ENCODE measurements around the gene SURF6. TPM values are rescaled to one million over a fixed set of nuclear protein-coding genes. Genes with fewer than 3 reads are reported as not detected.

Gene SURF6
- total and polyA plus RNA-seq, 2 of the 8 experiments (the other 6 are each of a cell fraction or from before 2014, with no cell fraction given) = 6.1 to 23.7 TPM

DNA sequence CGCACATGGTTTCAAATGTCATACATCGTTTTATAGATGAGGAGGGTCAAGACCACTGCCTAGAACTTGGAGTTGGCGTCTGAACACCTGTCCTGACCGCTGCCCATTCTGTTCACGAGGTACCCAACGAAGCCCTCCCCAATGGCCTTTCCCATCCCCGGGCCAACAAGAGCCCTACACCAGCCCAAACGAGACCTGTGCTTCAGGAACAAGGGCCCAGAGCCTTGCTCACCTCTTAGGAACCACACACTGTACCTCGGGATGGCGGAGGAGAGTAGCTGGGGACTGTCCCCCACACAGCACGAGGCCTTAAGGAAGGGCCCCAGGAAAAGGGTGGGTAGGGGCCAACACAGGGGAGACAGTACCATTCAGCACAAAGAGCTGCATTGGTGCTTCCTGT lies 3.0 kb downstream of the SURF6 start (continued):
- TF ChIP-seq, protein P1, sequence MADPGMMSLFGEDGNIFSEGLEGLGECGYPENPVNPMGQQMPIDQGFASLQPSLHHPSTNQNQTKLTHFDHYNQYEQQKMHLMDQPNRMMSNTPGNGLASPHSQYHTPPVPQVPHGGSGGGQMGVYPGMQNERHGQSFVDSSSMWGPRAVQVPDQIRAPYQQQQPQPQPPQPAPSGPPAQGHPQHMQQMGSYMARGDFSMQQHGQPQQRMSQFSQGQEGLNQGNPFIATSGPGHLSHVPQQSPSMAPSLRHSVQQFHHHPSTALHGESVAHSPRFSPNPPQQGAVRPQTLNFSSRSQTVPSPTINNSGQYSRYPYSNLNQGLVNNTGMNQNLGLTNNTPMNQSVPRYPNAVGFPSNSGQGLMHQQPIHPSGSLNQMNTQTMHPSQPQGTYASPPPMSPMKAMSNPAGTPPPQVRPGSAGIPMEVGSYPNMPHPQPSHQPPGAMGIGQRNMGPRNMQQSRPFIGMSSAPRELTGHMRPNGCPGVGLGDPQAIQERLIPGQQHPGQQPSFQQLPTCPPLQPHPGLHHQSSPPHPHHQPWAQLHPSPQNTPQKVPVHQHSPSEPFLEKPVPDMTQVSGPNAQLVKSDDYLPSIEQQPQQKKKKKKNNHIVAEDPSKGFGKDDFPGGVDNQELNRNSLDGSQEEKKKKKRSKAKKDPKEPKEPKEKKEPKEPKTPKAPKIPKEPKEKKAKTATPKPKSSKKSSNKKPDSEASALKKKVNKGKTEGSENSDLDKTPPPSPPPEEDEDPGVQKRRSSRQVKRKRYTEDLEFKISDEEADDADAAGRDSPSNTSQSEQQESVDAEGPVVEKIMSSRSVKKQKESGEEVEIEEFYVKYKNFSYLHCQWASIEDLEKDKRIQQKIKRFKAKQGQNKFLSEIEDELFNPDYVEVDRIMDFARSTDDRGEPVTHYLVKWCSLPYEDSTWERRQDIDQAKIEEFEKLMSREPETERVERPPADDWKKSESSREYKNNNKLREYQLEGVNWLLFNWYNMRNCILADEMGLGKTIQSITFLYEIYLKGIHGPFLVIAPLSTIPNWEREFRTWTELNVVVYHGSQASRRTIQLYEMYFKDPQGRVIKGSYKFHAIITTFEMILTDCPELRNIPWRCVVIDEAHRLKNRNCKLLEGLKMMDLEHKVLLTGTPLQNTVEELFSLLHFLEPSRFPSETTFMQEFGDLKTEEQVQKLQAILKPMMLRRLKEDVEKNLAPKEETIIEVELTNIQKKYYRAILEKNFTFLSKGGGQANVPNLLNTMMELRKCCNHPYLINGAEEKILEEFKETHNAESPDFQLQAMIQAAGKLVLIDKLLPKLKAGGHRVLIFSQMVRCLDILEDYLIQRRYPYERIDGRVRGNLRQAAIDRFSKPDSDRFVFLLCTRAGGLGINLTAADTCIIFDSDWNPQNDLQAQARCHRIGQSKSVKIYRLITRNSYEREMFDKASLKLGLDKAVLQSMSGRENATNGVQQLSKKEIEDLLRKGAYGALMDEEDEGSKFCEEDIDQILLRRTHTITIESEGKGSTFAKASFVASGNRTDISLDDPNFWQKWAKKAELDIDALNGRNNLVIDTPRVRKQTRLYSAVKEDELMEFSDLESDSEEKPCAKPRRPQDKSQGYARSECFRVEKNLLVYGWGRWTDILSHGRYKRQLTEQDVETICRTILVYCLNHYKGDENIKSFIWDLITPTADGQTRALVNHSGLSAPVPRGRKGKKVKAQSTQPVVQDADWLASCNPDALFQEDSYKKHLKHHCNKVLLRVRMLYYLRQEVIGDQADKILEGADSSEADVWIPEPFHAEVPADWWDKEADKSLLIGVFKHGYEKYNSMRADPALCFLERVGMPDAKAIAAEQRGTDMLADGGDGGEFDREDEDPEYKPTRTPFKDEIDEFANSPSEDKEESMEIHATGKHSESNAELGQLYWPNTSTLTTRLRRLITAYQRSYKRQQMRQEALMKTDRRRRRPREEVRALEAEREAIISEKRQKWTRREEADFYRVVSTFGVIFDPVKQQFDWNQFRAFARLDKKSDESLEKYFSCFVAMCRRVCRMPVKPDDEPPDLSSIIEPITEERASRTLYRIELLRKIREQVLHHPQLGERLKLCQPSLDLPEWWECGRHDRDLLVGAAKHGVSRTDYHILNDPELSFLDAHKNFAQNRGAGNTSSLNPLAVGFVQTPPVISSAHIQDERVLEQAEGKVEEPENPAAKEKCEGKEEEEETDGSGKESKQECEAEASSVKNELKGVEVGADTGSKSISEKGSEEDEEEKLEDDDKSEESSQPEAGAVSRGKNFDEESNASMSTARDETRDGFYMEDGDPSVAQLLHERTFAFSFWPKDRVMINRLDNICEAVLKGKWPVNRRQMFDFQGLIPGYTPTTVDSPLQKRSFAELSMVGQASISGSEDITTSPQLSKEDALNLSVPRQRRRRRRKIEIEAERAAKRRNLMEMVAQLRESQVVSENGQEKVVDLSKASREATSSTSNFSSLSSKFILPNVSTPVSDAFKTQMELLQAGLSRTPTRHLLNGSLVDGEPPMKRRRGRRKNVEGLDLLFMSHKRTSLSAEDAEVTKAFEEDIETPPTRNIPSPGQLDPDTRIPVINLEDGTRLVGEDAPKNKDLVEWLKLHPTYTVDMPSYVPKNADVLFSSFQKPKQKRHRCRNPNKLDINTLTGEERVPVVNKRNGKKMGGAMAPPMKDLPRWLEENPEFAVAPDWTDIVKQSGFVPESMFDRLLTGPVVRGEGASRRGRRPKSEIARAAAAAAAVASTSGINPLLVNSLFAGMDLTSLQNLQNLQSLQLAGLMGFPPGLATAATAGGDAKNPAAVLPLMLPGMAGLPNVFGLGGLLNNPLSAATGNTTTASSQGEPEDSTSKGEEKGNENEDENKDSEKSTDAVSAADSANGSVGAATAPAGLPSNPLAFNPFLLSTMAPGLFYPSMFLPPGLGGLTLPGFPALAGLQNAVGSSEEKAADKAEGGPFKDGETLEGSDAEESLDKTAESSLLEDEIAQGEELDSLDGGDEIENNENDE (IDR thresholded peaks at IDR 0.05; ENCODE audit: insufficient replicate concordance, low read length) = no peak
- TF ChIP-seq PHF8 (conservative IDR thresholded peaks at IDR 0.05; ENCODE audit: low read depth, low read length) = no peak
- TF ChIP-seq BCL11A (IDR thresholded peaks at IDR 0.05; ENCODE audit: low read depth in 2 of 2, low read length in 2 of 2) = no peak
